Gastrocnemius medialis (tissue), 4 donors: ENCODE results near the gene LAMA2.

Source experiments
- CTCF ChIP-seq, 5 experiments: fragments of 450-650 bp in 3 of 5; fragments of 200-600 bp in 2 of 5; sonication (generic) in 2 of 5; IDR thresholded peaks in 4 of 5; conservative IDR thresholded peaks in 1 of 5; 1 replicate in 4 of 5; 2 replicates in 1 of 5; pipeline ENCODE4 v1.5.1; 2016 to 2019; ENCODE audit warnings: antibody characterized with exemption in 5 of 5, mild to moderate bottlenecking in 3 of 5, moderate library complexity in 3 of 5
- POLR2A ChIP-seq, 2 donors: fragments of 450-650 bp; IDR thresholded peaks; one replicate each; pipeline ENCODE4 v1.6.1; 2017; ENCODE audit warnings: antibody characterized with exemption in 2 of 2, mild to moderate bottlenecking in 2 of 2, moderate library complexity in 2 of 2

- TF ChIP-seq POLR2A (IDR thresholded peaks at IDR 0.05) (no peak), CTCF (IDR thresholded peaks at IDR 0.05 in 4 of 5, conservative IDR thresholded peaks at IDR 0.05 in 1 of 5) (no peak)
Observed at GRCh38 chr6:129073051-129073450, 190.1 kb downstream of the LAMA2 start.
